Brain microvascular endothelial cell (primary cell): Measurements from ENCODE around the gene ZNF80.

Experiments used
- DNase-seq: peaks from one replicate; pipeline ENCODE4 v3.0.0-alpha.2; 2020
- H3K27ac ChIP-seq: fragments of 250-450 bp; sonication (Bioruptor Pico); 2 replicates; pipeline ENCODE4 v1.5.1; 2020; ENCODE audit warnings: mild to moderate bottlenecking, moderate library complexity
- H3K27me3 ChIP-seq: fragments of 250-450 bp; sonication (Bioruptor Pico); replicated peaks from 2 replicates; pipeline ENCODE4 v1.5.1; 2020; ENCODE audit warnings: mild to moderate bottlenecking
- H3K36me3 ChIP-seq: fragments of 250-450 bp; sonication (Bioruptor Pico); replicated peaks from 2 replicates; pipeline ENCODE4 v1.5.1; 2020; ENCODE audit warnings: mild to moderate bottlenecking
- H3K4me3 ChIP-seq: 2 replicates; pipeline ENCODE4 v1.5.1; 2011; ENCODE audit warnings: low read depth, mild to moderate bottlenecking, control low read depth, low read length, moderate library complexity
- CTCF ChIP-seq: IDR thresholded peaks from 2 replicates; pipeline ENCODE4 v1.5.1; 2011; ENCODE audit warnings: low read depth, mild to moderate bottlenecking, moderate library complexity, low read length, control low read depth, inconsistent platforms; ENCODE audit errors: missing control alignments
- in situ Hi-C: cut with HindIII; loops from 2 replicates; pipeline ENCODE4 v1.10.0; 2017; ENCODE audit warnings: low sequenced_read_pairs, low pct_ligation_motif_present

Gene ZNF80

GRCh38 chr3:114213292-114213626 lies 24.1 kb downstream of the ZNF80 start:
- peak; percentile 47 for DNase-seq
- no peak overlapping the region for H3K4me3 ChIP-seq
- TF ChIP-seq CTCF = no peak
- in situ Hi-C loops = no loop called here
- H3K36me3 ChIP-seq = no peaks in the 10 kb centered on the region
- H3K27ac ChIP-seq = peak overlapping the region; percentile 83
- no peaks in the 10 kb centered on the region for H3K27me3 ChIP-seq

- Histone ChIP-seq H3K27ac (peak overlapping the region; percentile 24), H3K27me3 (no peaks in the 10 kb centered on the region), H3K36me3 (no peaks in the 10 kb centered on the region), H3K4me3 (no peak overlapping the region)
- in situ Hi-C loops = no loop called here
- DNase-seq = no peak
- no peak for TF ChIP-seq CTCF
Observed at GRCh38 chr3:114212646-114213045, 24.7 kb downstream of the ZNF80 start.

- TF ChIP-seq CTCF = no peak
- no peak overlapping the region for H3K27ac ChIP-seq
- no peaks in the 10 kb centered on the region for H3K27me3 ChIP-seq
- no peak overlapping the region for H3K4me3 ChIP-seq
- in situ Hi-C loops = no loop called here
- DNase-seq = no peak
- H3K36me3 ChIP-seq = no peaks in the 10 kb centered on the region
Observed at GRCh38 chr3:114207768-114208167, 29.6 kb downstream of the ZNF80 start.

GRCh38 chr3:114206342-114206741 lies 31.0 kb downstream of the ZNF80 start:
- in situ Hi-C loops = no loop called here
- no peak for TF ChIP-seq CTCF
- H3K36me3 ChIP-seq = no peaks in the 10 kb centered on the region
- no peak overlapping the region for H3K27ac ChIP-seq
- H3K4me3 ChIP-seq = no peak overlapping the region
- no peaks in the 10 kb centered on the region for H3K27me3 ChIP-seq
- DNase-seq = no peak

GRCh38 chr3:114205541-114205940 lies 31.8 kb downstream of the ZNF80 start:
- Histone ChIP-seq H3K4me3 (no peak overlapping the region), H3K27ac (no peak overlapping the region), H3K36me3 (no peaks in the 10 kb centered on the region), H3K27me3 (no peaks in the 10 kb centered on the region)
- DNase-seq = no peak
- in situ Hi-C loops = no loop called here
- no peak for TF ChIP-seq CTCF

GRCh38 chr3:114194750-114195149 lies 42.6 kb downstream of the ZNF80 start:
- DNase-seq = no peak
- no peaks in the 10 kb centered on the region for H3K27me3 ChIP-seq
- TF ChIP-seq CTCF = no peak
- H3K27ac ChIP-seq = no peak overlapping the region
- no peak overlapping the region for H3K4me3 ChIP-seq
- in situ Hi-C loops = no loop called here
- H3K36me3 ChIP-seq = no peaks in the 10 kb centered on the region
